Lung (tissue), 12 donors: ENCODE results near the gene C1QTNF7. TPM values are rescaled to one million over a fixed set of nuclear protein-coding genes. Genes with fewer than 3 reads are reported as not detected.

Source experiments
- ATAC-seq: fragments of 200-7000 bp; cut with Tn5 transposase; one replicate; pipeline ENCODE4 v1.9.1; 2020; ENCODE audit warnings: moderate number of reproducible peaks; ENCODE audit not compliant: insufficient read depth, low FRiP score
- DNase-seq, 3 donors: peaks; one replicate each; pipeline ENCODE4 v3.0.0-alpha.2; 2013 to 2017
- H3K27ac ChIP-seq, 2 donors: one replicate each; pipeline ENCODE4 v1.5.1; 2013; ENCODE audit warnings: mild to moderate bottlenecking in 2 of 2, moderate library complexity in 2 of 2, control low read depth in 1 of 2, inconsistent platforms in 1 of 2, low read depth in 1 of 2, low read length in 1 of 2
- H3K27me3 ChIP-seq, 3 donors: one replicate each; pipeline ENCODE4 v1.5.1; 2013; ENCODE audit warnings: low read length in 2 of 3; ENCODE audit not compliant: control insufficient read depth in 3 of 3, insufficient read depth in 3 of 3
- H3K36me3 ChIP-seq, 4 donors: one replicate each; pipeline ENCODE4 v1.5.1; 2013; ENCODE audit warnings: low read length in 4 of 4, mild to moderate bottlenecking in 1 of 4, moderate library complexity in 1 of 4; ENCODE audit not compliant: control insufficient read depth in 4 of 4, insufficient read depth in 4 of 4
- H3K4me1 ChIP-seq, 5 donors: one replicate each; pipeline ENCODE4 v1.5.1; 2013; ENCODE audit warnings: low read length in 5 of 5, mild to moderate bottlenecking in 2 of 5, moderate library complexity in 1 of 5; ENCODE audit not compliant: control insufficient read depth in 5 of 5, insufficient read depth in 5 of 5
- H3K4me3 ChIP-seq: one replicate; pipeline ENCODE4 v1.5.1; 2013; ENCODE audit warnings: mild to moderate bottlenecking, control low read depth, moderate library complexity
- H3K9ac ChIP-seq, 2 donors: one replicate each; pipeline ENCODE4 v1.5.1; 2013; ENCODE audit warnings: low read length in 2 of 2, control low read depth in 1 of 2; ENCODE audit not compliant: insufficient read depth in 1 of 2
- H3K9me3 ChIP-seq, 4 donors: one replicate each; pipeline ENCODE4 v1.5.1; 2013; ENCODE audit warnings: low read length in 3 of 4, mild to moderate bottlenecking in 1 of 4, moderate library complexity in 1 of 4; ENCODE audit not compliant: control insufficient read depth in 4 of 4, insufficient read depth in 3 of 4
- CTCF ChIP-seq: IDR thresholded peaks from 2 replicates; pipeline ENCODE4 v1.5.1; 2012; ENCODE audit warnings: mild to moderate bottlenecking; ENCODE audit errors: control extremely low read depth, extremely low read depth
- WGBS, 2 donors: extraction: QIAGEN DNeasy Blood & Tissue Kit; methylation state at CpG; one replicate each; pipeline ENCODE4 v1.1.7; 2013; 5-methylcytosine and 5-hydroxymethylcytosine counted together
- polyA plus RNA-seq, 2 donors: library from polyadenylated mRNA; stranded (reverse); fragments of 200-250 nt; gene quantifications; one replicate each; pipeline ENCODE4 v1.2.1, GENCODE V29; 2013
- total RNA-seq, 2 donors: library from RNA; depleted of rRNA in 1 of 2; stranded (reverse); fragments of >200 nt in 1 of 2; gene quantifications; one replicate each; pipeline ENCODE4 v1.2.1, GENCODE V29; 2014 to 2021
- donor health status: control.
- donor health status: control.
- donor health status: Bipolar disorder and iron deficiency.
- donor health status: healthy.
- donor health status: DM: yes; HTN: yes; CAD: no.

Gene C1QTNF7
- total and polyA plus RNA-seq, 4 donors = 0.38 to 10.5 (median 2.3) TPM

- no peak overlapping the region for H3K27ac ChIP-seq
- 88 to 89% methylated on average over 4 of the region's 4 CpGs for WGBS, 2 donors
- no peak overlapping the region for H3K9ac ChIP-seq
- H3K4me3 ChIP-seq = no peak overlapping the region
- TF ChIP-seq CTCF = no peak
- no peaks in the 10 kb centered on the region for H3K9me3 ChIP-seq
- no peaks in the 10 kb centered on the region for H3K36me3 ChIP-seq
- peaks cover 0 to 6% (median under 1%) of the 10 kb centered on the region in 5 donors for H3K4me1 ChIP-seq
- DNase-seq = no peak
- no peaks in the 10 kb centered on the region for H3K27me3 ChIP-seq
- ATAC-seq = no peak
Measured at GRCh38 chr4:15395311-15395710, 32.5 kb upstream of the C1QTNF7 start.

GRCh38 chr4:15396157-15396800, 31.6 kb upstream of the C1QTNF7 start:
- WGBS, 2 donors = 59 to 61% methylated on average over 4 of the region's 4 CpGs
- DNase-seq (peak; percentile 36 to 46 (median 45)), ATAC-seq (peak; percentile 63)
- peak; percentile 27 for TF ChIP-seq CTCF
- no peaks in the 10 kb centered on the region for H3K27me3 ChIP-seq
- peaks cover 0 to 13% (median 8%) of the 10 kb centered on the region in 5 donors for H3K4me1 ChIP-seq
- H3K9ac ChIP-seq = no peak overlapping the region
- no peaks in the 10 kb centered on the region for H3K9me3 ChIP-seq
- H3K36me3 ChIP-seq = no peaks in the 10 kb centered on the region
- no peak overlapping the region for H3K4me3 ChIP-seq
- no peak overlapping the region for H3K27ac ChIP-seq

DNA sequence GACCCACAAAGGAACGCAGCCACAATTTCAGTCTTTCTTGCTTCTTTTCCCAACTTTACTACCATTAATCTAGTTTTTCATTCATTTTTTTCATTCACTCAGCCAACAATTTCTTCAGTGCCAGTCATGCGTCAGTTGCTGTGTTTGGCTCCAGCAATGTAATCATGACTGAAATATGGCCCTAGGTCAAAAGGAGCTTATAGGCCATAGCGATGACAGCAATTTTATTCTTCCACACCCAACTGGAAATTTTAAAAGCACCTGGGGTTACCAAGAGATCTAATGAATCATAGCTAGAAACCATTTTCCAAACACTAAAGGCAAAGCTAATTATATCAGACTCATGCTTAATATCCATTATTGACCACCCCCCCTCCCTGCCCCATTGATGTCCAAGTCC, 29.8 kb upstream of the C1QTNF7 start:
- Histone ChIP-seq H3K4me1 (peaks cover 0 to 22% (median 9%) of the 10 kb centered on the region in 5 donors), H3K9ac (no peak overlapping the region), H3K4me3 (no peak overlapping the region), H3K27me3 (no peaks in the 10 kb centered on the region), H3K36me3 (no peaks in the 10 kb centered on the region), H3K27ac (no peak overlapping the region), H3K9me3 (no peaks in the 10 kb centered on the region)
- no peak for TF ChIP-seq CTCF
- ATAC-seq (no peak), DNase-seq (no peak)
- WGBS, 2 donors = 67 to 83% methylated on average over 3 of the region's 3 CpGs

DNA sequence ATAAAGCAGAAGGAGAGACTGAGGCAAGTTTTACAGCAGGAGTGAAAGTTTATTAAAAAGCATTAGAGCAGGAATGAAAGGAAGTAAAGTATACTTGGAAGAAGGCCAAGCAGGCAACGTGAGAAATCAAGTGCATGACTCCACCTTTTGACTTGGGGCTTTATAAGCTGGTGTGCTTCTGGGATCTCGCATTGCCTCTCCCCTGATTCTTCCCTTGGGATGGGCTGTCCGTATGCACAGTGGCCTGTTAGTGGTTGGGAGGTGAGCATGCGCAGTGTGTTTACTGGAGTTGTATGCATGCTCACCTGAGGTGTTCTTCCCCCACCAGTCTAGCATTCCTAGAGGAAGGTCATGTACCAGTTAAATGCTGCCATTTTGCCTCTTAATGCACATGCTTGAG, 29.1 kb upstream of the C1QTNF7 start:
- no peaks in the 10 kb centered on the region for H3K9me3 ChIP-seq
- H3K27ac ChIP-seq = no peak overlapping the region

More for the DNA sequence above, 29.1 kb upstream of the C1QTNF7 start:
- Histone ChIP-seq H3K4me3 (no peak overlapping the region), H3K27me3 (no peaks in the 10 kb centered on the region), H3K36me3 (no peaks in the 10 kb centered on the region), H3K4me1 (peaks cover 0 to 22% (median 9%) of the 10 kb centered on the region in 5 donors), H3K9ac (no peak overlapping the region)
- no peak for TF ChIP-seq CTCF
- WGBS, 2 donors = 52 to 64% methylated on average over 4 of the region's 4 CpGs
- ATAC-seq = no peak
- DNase-seq = no peak
